Measurements from ENCODE around the gene TMEM132C.

TMEM132C gene

DNA sequence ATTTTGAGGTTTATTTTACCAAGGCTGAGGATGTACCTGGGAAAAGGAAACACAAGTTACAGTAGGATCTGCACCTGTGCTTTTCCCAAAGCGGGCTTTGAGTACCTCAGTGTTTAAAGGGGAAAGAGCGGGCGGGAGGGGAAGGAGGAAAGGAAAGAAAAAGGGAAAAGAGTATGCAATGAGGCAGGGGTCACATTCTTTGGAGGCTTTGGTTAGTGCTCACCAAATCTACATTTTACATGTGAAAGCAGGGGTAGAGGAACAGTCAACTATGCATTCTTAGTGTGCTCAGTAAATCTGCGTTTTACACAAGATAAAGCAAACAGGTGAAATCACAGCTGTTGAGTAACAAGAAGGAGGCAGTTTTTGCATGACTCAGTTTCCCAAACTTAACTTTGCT lies 242.2 kb downstream of the TMEM132C start:
- no peak for DNase-seq

DNA sequence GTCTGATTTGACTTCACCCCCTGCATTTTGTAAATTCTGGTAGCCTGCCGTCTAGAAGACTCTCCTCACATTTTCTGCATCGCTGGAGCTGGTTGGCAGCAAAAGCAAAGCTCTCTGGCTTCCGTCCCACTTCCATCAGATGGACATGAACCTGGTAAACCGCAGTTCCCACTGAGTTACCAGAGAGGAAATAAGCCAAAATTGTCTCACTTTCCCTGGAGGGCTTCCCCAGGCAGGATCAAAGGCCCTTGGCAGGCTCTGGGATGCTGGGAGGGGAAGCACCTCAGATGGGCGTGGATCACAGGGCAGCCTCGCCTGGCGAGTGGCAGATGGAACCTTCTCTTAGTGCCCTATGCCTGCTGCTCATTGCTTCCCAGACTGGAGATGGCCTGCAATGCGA lies 243.5 kb downstream of the TMEM132C start:
- DNase-seq = no peak

DNA sequence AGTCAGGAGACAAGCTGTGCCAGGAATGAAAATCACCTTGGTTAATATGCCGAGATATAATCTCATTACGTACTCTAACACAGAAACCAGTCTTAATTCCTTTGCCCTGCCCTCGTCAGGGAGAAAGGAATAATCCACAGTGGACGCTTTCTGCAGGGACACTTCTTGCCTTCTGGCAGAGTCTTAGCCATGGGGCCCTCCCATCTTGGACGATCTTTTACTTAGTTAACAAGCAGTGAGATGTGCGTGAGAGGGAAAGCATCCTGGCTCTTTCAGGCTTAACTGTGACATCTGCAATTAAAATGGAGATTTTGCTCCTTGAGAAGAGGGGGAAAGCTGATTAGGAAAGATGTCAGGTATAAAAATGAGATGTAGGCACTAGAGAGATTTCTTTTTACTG lies 246.4 kb downstream of the TMEM132C start:
- no peak for DNase-seq

DNA sequence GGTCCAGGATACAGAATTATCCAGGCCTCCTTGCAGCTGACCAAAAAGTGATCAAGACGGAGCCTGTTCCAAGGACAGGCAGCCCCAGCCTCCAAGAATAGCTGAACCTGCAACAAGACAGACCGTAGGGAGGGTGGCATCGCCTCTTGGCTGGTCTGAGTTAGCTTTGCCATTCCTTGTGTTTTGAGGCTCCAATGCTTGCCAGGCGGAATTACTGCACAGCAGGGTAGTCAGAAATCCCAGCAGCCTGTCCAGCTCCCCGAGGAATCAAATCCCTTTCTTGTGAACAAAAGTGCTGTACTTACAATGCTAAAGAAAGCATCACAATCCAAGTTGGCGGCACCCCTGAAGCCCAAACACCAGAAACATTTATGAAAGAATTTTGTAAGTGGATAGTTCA lies 246.9 kb downstream of the TMEM132C start:
- DNase-seq = no peak

DNA sequence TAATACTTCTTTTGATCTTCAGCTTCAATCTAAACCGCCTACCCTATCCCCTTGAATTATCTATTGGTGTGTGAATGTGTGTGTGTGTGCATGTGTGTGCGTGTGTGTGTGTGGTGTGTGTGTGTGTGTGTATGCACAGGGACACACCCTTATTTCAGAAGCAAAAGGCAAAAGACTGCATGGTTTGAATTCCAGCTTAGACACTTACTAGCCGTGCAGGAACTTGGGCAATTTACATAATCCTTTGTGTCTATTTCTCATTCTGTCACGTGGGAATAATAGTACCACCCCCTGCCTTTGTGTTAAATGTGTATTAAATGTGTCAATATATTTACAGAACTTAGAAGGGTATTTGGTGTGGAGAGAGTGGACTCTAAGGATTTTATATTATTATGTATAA lies 251.7 kb downstream of the TMEM132C start:
- no peak for DNase-seq

DNA sequence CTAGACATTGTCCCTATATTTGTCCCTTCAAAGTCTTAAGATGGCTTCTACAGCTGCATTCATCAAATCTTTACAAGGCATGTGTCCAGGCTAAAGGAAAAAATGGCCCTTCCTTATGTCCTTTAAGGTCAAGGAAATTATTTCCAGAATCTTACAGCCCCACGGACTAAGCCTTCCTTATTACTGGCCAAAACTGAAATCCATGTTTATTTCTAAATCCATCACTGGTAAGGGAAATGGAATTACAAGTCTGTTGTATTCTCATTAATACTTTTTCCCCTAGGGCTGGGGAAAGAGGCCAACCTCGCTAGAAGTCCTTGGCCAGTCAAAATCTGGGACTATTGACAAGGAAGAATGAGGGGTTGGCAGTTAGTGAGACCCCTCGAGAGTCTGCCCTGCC lies 252.5 kb downstream of the TMEM132C start:
- DNase-seq = no peak

DNA sequence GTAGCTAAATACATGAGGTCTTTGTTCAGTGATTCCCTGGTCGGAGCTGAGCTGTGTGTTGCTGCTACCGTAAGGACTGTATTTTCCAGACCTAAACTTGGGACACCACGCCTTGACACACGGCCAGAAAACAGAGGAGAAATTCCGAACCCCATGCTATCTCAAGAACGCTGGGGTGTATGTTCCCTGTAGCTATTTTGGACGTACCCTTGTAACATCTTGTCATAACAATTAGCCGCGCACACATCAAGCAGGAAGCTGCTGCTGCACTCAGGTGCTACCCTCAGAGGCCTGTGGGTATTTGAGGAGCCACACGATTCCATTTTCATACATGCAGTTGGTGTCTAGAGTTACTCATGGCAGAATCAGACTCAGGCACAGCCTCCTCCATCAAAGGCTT lies 255.0 kb downstream of the TMEM132C start:
- DNase-seq = no peak

DNA sequence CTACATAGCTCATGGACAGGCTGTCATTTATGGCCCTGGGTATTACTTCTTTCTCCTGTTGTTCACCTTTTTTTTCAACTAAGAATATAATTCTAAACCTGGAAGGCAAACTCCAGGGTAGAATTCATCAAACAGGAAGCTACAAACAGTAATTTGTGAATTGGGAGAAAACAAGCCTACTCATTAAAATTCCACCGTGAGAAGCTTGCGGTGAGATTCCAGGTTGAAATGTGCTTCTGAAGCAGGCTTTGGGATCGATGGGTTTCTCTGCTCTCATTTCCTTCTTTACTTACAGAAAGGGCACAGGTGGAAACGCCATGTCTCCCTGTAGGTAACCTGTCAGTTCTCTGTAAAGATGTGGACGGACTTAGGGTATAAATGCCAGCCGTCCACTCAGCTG lies 257.5 kb downstream of the TMEM132C start:
- DNase-seq = no peak

DNA sequence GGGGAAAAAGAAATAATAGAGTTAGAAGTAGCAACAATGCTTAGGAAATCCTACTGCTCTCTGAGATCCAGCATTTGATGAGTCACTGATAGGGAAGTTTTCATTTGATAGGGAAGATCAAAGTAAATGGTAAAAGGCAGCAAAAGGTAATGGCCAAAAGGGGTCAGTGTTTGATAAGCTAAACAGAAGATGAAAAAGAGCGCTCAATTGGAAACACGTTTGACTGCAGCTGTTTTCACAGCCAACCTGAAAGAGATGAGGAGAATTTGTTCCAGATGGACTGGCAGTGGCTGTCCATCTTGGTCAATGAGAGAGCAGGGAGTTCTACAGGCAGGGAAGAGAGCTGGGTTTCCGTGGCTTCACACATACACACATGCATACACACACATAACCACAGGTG lies 264.2 kb downstream of the TMEM132C start:
- no peak for DNase-seq

DNA sequence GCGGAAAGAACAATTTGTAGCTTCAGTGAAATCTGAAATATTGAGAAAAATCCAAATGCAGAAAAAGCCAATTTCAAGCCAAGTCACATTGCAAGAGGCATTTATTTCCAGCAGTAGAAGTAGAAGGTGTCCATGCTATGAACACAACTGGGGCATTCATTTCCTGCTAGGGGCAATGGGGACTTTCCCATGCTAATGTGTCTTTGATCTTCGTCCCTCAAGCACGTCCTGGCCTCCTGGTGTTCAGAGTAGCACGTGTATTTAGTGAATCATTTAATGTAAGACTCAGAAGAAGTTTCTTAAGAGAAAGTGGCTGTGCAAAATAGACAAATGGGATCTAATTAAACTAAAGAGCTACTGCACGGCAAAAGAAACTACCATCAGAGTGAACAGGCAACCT lies 267.9 kb downstream of the TMEM132C start:
- DNase-seq = no peak

DNA sequence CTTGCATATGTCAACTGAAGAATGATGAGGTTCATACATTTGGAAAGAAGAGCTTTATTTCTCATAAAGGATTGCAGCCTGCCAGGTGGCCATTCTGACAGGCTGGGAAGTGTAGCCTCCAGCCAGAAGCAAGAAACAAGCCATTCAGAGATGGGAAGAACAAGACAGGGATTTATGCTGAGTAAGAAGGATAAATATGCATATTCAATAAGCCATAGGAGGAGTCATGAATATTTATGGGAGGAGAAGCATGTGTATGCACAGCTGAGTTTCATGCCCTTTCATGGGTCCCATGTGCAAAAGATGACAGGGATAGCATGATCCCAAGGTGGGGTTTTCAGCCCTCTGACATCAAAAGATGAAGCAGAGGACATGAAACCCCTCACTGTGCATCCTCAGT lies 269.8 kb downstream of the TMEM132C start:
- no peak for DNase-seq

DNA sequence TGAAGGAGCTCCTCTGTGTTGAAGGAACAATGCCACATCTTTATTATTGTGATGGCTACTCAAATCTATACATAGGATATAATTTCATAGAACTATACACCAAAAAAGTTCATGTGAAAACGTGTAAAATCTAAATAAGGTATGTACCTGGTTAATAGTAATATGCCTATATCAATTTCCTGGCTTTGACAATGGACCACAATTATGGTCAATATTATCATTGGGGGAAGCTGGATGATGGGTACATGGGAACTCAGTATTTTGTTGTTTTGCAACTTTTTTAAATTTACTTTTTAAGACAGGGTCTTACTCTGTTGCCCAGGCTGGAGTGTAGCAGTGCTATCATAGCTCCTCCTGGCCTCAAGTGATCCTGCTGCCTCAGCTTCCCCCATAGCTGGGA lies 270.7 kb downstream of the TMEM132C start:
- no peak for DNase-seq

DNA sequence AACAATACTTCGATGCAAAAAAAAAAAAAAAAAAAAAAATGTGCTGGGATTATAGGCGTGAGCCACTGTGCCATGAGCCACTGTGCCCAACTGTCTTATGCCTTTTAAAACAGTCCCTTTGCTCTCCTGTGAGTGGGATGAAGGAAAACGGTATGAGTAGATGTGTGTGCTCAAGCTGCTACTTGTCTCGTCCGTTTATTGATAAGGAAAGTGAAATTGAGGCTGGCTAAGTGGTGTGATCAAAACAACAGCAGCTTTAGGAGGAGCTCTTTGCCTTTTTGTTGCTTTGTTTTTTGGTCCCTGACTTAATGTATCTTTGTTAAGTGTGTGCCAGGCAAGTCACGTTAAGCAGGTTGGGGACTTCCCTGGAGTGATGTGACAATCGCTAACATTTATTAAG lies 275.9 kb downstream of the TMEM132C start:
- no peak for DNase-seq

DNA sequence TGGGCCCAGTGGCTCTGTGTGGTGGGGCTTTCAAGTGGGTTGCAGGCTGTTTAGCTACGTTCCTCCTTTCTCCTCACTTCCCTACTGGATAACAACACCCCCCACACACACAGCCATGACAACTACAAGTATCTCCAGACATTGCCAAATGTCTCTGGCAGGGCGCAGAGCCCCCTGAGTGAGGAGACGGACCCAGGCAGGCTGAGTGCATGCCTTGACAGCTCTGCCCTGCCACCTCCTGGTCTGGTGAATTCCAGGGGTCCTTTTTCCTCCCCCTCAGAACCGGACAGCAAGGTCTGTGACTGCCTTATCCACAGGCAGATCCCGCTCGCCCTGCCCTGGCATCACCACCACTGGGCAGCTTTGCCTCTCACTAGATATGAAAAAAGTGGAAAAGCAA lies 276.5 kb downstream of the TMEM132C start:
- no peak for DNase-seq

DNA sequence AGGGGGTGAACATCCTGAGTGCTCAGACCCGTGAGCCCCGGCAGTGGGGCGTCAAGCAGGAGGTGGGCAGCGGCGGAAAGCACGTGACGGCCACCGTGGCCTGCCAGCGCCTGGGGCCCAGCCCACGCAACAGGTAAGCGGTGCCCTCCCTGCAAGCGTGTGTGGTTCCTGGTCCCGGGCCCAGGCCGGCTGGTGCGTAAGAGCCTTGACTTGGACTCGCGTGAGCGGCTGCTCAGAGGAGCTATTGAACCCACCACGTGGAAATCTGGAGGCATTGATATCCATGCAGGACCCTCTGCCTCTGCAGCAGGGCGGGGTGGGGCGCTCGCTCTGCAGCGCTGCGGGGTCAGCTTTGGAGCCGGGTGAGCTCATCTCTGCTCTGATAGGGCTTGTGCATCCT lies 277.0 kb downstream of the TMEM132C start:
- no peak for DNase-seq

DNA sequence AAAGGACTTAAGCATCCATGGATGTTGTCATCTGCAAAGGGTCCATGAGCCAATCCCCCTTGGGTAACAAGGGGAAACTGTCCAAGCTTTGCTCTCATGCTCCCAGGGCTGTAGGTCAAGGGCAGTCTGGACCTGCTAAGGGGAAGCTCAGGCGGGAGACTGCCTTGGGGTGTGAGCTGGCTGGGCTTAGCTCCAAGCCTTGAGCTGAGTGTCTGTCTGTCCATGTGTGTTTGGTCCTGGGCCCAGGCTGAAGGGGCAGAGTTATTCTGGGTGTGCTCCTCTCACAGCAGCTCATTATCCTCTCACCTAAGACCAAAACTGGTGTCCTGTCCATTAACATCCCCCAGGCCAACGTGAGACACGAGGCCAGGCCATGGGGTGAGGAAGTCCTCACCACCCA lies 282.0 kb downstream of the TMEM132C start:
- DNase-seq = no peak

DNA sequence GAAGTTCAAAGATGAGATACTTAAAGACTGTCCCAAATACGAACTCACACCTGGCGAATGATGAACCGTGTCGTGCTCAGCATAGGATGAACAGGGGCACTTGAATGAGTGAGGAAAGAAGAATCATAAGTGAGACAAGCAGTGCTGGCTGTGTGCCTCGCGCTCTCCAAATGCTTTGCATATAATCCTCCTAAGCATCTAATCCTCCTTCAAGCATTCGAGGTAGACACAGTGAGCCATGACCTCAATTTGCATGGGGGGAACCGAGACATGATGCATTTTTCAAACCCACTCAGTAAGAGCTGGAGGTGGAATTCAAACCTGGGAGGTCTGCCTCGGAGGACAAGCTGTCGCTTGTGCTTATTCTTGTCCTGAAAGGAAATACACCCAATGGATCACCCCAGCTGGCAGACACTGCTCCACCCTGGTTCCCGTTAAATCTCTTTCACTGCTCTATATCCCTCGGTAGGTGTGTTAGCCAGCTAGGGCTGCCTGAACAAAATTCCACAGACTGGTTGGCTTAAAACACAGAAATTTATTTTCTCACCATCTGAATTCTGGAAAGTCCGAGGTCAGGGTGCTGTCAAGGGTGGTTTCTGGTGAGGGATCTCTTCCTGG lies 282.7 kb downstream of the TMEM132C start:
- no peak for DNase-seq

DNA sequence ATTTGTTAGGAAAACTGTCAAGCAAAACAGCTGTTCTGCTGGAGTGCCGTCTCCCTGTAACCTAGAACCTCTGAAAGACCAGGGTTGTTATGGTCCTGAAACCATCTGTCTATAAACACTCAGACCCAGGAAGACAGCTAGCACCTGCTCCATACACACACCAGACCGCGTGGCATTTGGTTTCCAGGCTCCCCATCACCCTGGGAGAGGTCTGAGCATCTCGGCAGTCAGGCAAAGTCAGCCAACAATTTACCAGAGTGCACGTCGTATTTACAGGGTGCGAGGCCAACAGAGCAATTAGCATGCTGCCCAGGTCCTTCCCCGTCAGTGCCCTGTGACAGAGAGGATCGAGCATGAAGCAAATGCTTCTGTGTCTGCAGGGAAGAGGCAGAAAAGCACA lies 284.3 kb downstream of the TMEM132C start:
- no peak for DNase-seq

DNA sequence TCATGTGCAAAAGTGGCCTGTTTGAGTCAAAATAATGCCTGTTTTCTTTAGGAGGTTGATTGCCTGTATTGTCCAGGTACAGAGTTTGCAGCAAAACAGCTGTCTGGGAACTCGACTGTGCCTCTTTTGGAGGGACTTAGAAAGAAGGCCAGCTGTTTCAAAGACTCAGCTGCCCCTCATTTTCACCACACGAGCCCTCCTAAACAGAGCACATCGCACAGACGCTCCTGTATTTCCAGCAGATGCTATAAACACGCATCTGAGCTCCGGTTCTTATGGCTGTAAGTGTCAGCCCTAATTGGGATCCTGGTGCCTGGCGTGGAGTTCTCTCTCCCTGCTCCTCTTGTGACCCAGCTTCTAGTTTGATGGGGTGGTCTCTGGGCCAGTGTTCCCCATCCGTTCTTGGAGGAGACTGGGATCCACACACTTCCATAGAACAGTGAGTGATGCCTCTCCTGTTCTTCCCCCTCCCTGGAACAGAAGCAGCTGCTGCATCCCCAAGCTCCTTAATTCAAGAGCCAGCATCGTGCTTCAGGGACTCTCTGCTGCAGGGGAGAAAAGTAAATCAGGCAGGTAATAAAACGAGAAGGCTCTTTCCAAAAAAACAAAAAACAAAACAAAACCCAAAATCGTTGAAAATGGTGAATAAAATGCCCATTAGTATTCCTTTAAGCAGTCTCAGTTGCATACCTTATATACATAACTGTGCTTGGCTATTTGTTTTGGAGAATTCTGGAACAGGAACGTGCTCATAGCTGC lies 287.8 kb downstream of the TMEM132C start:
- DNase-seq = no peak

DNA sequence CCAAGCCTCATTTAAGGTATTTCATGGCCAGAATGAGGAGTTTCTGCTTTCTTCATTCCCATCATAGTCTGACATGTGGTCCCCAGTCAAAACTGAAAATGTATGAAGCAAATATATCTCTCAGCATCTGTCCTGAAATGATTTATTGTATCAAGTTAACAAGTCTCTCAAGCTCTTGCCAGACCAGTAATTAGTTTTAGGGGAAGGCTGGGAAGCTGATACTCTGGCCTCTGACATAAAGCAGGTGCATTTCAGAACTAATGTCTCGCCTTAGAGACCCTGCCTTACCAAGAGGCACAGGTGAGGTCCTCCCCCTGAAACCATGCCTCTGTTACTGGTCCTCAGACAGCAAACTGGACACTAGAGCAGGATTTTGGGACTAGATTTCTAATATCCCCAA lies 290.3 kb downstream of the TMEM132C start:
- no peak for DNase-seq

DNA sequence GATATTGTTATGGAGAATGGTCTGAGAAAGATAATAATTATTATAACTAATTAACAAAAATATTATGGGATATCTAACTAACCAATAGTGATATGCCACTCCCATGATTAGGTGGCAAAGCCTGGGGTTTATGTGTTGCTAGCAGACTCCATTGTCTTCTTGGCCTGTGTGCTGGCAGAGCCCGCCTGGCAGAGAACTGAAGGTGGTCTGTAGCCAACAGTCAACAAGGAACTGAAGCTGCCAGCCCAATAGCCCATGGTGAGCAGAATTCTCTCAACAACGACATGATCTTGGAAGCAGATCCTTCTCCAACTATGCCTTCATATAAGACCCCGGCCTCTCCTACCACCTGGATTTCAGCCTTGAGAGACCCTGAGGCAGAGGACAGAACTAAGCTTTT lies 298.0 kb downstream of the TMEM132C start:
- no peak for DNase-seq

DNA sequence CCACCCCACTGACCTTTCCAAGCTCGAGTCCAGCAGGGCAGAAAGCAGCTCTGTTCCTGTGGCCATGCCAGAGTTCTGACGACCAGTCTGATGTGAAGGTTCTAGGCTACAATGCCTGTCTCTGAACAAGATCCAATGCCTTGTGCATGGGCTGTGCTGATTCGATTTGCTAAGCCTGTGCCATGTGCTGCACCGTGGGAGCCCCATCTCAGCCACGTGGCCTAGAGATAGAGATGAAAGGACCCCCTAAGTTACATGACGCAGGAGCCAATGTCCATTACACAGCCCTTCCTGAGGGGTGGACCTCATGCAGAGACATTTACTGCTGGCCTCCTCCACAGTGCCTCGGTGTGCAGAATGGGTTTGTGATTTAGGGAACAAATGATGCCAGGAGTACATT lies 300.8 kb downstream of the TMEM132C start:
- DNase-seq = no peak

DNA sequence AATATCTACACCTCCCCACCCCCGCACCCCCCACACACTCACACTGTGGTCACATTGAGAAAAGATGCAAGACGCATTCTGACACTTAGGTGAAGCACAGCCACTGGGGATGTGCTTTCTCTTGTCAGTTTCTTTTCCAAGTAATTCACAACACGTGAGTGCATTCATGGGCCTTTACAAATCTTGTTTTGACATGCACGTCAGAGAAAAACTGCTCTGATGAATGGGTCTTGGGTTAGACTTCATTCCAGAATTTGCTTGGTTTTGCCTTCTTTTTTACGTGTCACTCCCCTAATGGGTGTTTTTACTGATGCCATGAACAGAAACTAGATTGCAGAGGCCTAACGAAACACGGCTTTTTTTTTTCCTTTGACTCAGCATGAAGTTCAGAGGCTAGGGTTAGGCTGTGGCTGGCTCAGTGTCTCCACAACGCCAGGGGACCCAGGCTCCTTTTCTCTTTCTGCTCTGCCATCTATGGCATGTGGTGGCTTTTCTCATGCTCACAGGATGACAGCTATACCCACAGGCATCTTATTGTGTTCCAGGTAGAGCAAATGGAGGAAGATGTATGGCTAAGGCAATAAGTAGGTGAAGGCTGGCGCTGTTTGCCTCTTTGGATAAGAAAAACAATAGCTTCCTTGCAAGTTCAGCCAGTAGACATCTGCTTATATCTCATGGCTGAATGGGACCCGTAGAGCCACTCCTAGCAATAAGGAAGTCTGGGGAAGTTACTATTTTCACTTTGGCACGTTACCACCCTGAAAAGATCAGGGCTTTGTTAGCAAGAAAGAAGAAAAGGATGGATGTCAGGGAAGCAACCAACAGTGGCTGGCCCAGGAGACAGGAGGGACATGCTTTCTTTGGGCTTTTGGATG lies 303.5 kb downstream of the TMEM132C start:
- DNase-seq = no peak

Measured in NCI-H1436 treated with DMSO at 0.1 percent for 48 hours (cell line).